Mesenchymal stem cell (in vitro differentiated cells and primary cell): Measurements from ENCODE around the gene DCUN1D3.
"Not testable (repeated sequence)": the region's sequence is repeated elsewhere in the genome, so short reads cannot be mapped to it uniquely, and the experiment has no call there.

Source experiments
- DNase-seq: peaks from one replicate; pipeline ENCODE4 v3.0.0-alpha.2; 2013
- H2AFZ ChIP-seq: one replicate; pipeline ENCODE4 v1.6.1; 2013; ENCODE audit warnings: low read depth, mild to moderate bottlenecking, control low read depth, inconsistent platforms, low read length, moderate library complexity
- H2AK5ac ChIP-seq: 2 replicates; pipeline ENCODE4 v1.6.1; 2013; ENCODE audit warnings: low read length, moderate library complexity, mild to moderate bottlenecking, inconsistent platforms; ENCODE audit not compliant: severe bottlenecking
- H2BK120ac ChIP-seq: one replicate; pipeline ENCODE4 v1.6.1; 2013; ENCODE audit warnings: low read depth, mild to moderate bottlenecking, inconsistent platforms, low read length, moderate library complexity
- H2BK12ac ChIP-seq, 2 experiments: one replicate each; pipeline ENCODE4 v1.6.1; 2013; ENCODE audit warnings: inconsistent platforms in 2 of 2, low read length in 2 of 2, mild to moderate bottlenecking in 2 of 2, moderate library complexity in 2 of 2, control low read depth in 1 of 2
- H2BK15ac ChIP-seq: one replicate; pipeline ENCODE4 v1.6.1; 2013; ENCODE audit warnings: mild to moderate bottlenecking, low read depth, inconsistent platforms; ENCODE audit not compliant: poor library complexity, severe bottlenecking
- H2BK5ac ChIP-seq: 2 replicates; pipeline ENCODE4 v1.6.1; 2013; ENCODE audit warnings: low read depth, mild to moderate bottlenecking, low read length, control low read depth, inconsistent platforms; ENCODE audit not compliant: poor library complexity, severe bottlenecking
- H3K14ac ChIP-seq, 2 experiments: one replicate each; pipeline ENCODE4 v1.6.1; 2013; ENCODE audit warnings: inconsistent platforms in 2 of 2, low read length in 2 of 2, control low read depth in 1 of 2, mild to moderate bottlenecking in 1 of 2, moderate library complexity in 1 of 2
- H3K18ac ChIP-seq, 2 experiments: one replicate each; pipeline ENCODE4 v1.6.1; 2013; ENCODE audit warnings: inconsistent platforms in 2 of 2, low read length in 2 of 2, control low read depth in 1 of 2, low read depth in 1 of 2, mild to moderate bottlenecking in 1 of 2
- H3K23ac ChIP-seq, 2 experiments: one replicate each; pipeline ENCODE4 v1.6.1; 2013; ENCODE audit warnings: inconsistent platforms in 2 of 2, low read length in 2 of 2, mild to moderate bottlenecking in 2 of 2, moderate library complexity in 2 of 2, control low read depth in 1 of 2
- H3K27ac ChIP-seq: 2 replicates; pipeline ENCODE4 v1.5.1; 2013; ENCODE audit warnings: mild to moderate bottlenecking, moderate library complexity, low read length, control low read depth, inconsistent platforms; ENCODE audit not compliant: poor library complexity, severe bottlenecking
- H3K27me3 ChIP-seq, 2 experiments: 2 replicates each; pipeline versions ENCODE4 v1.6.1 to v1.7.0; 2013; ENCODE audit warnings: low read length in 2 of 2, mild to moderate bottlenecking in 2 of 2, moderate library complexity in 2 of 2, control low read depth in 1 of 2, inconsistent platforms in 1 of 2; ENCODE audit not compliant: control insufficient read depth in 1 of 2, insufficient read depth in 1 of 2
- H3K36me3 ChIP-seq, 2 experiments: 2 replicates each; pipeline versions ENCODE4 v1.6.1 to v1.7.0; 2013; ENCODE audit warnings: low read length in 2 of 2, control low read depth in 1 of 2, inconsistent platforms in 1 of 2, low read depth in 1 of 2, mild to moderate bottlenecking in 1 of 2; ENCODE audit not compliant: insufficient read depth in 2 of 2, control insufficient read depth in 1 of 2
- H3K4ac ChIP-seq, 2 experiments: one replicate each; pipeline ENCODE4 v1.6.1; 2013; ENCODE audit warnings: inconsistent platforms in 2 of 2, low read length in 2 of 2, mild to moderate bottlenecking in 2 of 2, moderate library complexity in 2 of 2, control low read depth in 1 of 2, low read depth in 1 of 2
- H3K4me1 ChIP-seq: 2 replicates; pipeline ENCODE4 v1.6.1; 2013; ENCODE audit warnings: low read depth, low read length, control low read depth; ENCODE audit not compliant: control insufficient read depth, insufficient read depth
- H3K4me2 ChIP-seq: 2 replicates; pipeline ENCODE4 v1.6.1; 2013; ENCODE audit warnings: low read length, mild to moderate bottlenecking, inconsistent platforms; ENCODE audit not compliant: poor library complexity, severe bottlenecking
- H3K4me3 ChIP-seq, 2 experiments: 2 replicates each; pipeline versions ENCODE4 v1.5.1 to v1.7.0; 2013; ENCODE audit warnings: low read length in 2 of 2, mild to moderate bottlenecking in 2 of 2, control low read depth in 1 of 2, low read depth in 1 of 2; ENCODE audit not compliant: insufficient read depth in 1 of 2
- H3K79me1 ChIP-seq: replicated peaks from 2 replicates; pipeline ENCODE4 v1.6.1; 2013; ENCODE audit warnings: mild to moderate bottlenecking, control low read depth, low read length, inconsistent platforms; ENCODE audit not compliant: poor library complexity, severe bottlenecking
- H3K9ac ChIP-seq: 2 replicates; pipeline ENCODE4 v1.7.0; 2013; ENCODE audit warnings: mild to moderate bottlenecking, low read length, moderate library complexity
- H3K9me3 ChIP-seq: 2 replicates; pipeline ENCODE4 v1.7.0; 2013; ENCODE audit warnings: mild to moderate bottlenecking, low read length; ENCODE audit not compliant: control insufficient read depth
- H4K8ac ChIP-seq: one replicate; pipeline ENCODE4 v1.6.1; 2013; ENCODE audit warnings: inconsistent platforms, mild to moderate bottlenecking, low read length, moderate library complexity
- H4K91ac ChIP-seq: one replicate; pipeline ENCODE4 v1.6.1; 2013; ENCODE audit warnings: mild to moderate bottlenecking, low read length, inconsistent platforms
- WGBS: methylation state at CpG from one replicate; pipeline ENCODE4 v1.1.7; 2013; ENCODE audit warnings: mixed read lengths; 5-methylcytosine and 5-hydroxymethylcytosine counted together

DCUN1D3 gene

DNA sequence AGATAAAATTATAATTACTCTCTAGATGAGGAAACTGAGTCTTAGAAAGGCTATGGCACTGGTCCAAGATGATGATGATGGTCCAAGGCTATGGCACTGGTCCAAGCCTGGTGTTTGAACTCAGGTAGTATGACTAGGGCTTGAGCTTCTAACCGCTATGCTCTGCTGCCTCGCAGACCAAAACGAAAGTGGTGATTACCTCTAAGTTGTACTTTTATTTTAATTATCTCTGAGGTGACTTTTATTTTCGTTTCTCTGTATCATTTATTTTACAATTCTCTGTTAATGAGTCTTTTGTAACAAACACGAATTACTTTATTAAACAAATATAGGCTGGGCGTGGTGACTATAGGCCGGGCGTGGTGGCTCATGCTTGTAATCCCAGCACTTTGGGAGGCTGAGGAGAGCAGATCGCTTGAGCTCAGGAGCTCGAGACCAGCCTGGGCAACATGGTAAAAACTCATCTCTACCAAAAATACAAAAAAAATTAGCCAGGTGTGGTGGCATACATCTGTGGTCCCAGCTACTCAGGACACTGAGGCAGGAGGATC lies 88.2 kb downstream of the DCUN1D3 start:
- no peak overlapping the region for H2BK15ac ChIP-seq
- 97% methylated on average over 7 of the region's 10 CpGs for WGBS
- no peak overlapping the region for H2BK5ac ChIP-seq

DNA sequence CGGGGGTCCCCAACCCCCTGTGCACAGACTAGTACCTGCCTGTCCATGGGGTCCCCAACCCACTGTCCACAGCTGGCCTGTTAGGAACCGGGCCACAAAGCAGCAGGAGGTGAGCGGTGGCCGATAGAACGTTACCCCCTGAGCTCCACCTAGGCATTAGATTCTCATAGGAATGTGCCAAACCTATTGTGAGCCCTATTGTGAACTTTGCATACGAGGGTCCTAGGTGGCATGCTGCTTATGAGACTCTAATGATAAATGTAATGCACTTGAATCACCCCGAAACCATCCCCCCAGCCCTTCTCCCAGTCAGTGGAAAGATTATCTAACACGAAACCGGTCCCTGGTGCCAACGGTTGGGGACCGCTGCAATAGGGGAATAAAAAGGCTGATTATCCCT lies 92.3 kb downstream of the DCUN1D3 start:
- Histone ChIP-seq H2BK120ac (no peak overlapping the region), H3K27ac (no peak overlapping the region), H3K27me3 (no peaks in the 10 kb centered on the region), H3K18ac (no peak overlapping the region), H2BK12ac (no peak overlapping the region), H3K4ac (no peak overlapping the region), H2AFZ (no peak overlapping the region), H3K36me3 (no peaks in the 10 kb centered on the region), H3K4me3 (peak overlapping the region in 1 of 2 experiments; percentile 99), H3K23ac (no peak overlapping the region), H4K8ac (peak overlapping the region; percentile 4), H2AK5ac (no peak overlapping the region), H3K79me1 (peaks cover 8% of the 10 kb centered on the region), H4K91ac (no peak overlapping the region), H3K4me1 (peaks cover 3% of the 10 kb centered on the region), H3K14ac (no peak overlapping the region), H3K9ac (peak overlapping the region; percentile 93), H3K4me2 (no peak overlapping the region), H3K9me3 (no peaks in the 10 kb centered on the region), H2BK15ac (no peak overlapping the region), H2BK5ac (no peak overlapping the region)
- WGBS, result over 99% methylated on average over 9 of the region's 11 CpGs
- DNase-seq, result no peak

More for the DNA sequence above, 88.2 kb downstream of the DCUN1D3 start:
- Histone ChIP-seq H3K4me2 (no peak overlapping the region), H3K4me1 (peaks cover 3% of the 10 kb centered on the region), H2BK12ac (no peak overlapping the region), H3K9ac (no peak overlapping the region), H3K27ac (no peak overlapping the region), H3K4ac (no peak overlapping the region), H4K8ac (no peak overlapping the region), H3K23ac (no peak overlapping the region), H3K9me3 (no peaks in the 10 kb centered on the region), H3K4me3 (no peak overlapping the region), H2AK5ac (no peak overlapping the region), H3K36me3 (peaks cover 3 to 25% of the 10 kb centered on the region in 2 experiments), H2AFZ (no peak overlapping the region), H3K14ac (no peak overlapping the region), H3K18ac (no peak overlapping the region), H4K91ac (no peak overlapping the region), H3K79me1 (peaks cover 8% of the 10 kb centered on the region), H2BK120ac (no peak overlapping the region), H3K27me3 (no peaks in the 10 kb centered on the region)
- no peak for DNase-seq

DNA sequence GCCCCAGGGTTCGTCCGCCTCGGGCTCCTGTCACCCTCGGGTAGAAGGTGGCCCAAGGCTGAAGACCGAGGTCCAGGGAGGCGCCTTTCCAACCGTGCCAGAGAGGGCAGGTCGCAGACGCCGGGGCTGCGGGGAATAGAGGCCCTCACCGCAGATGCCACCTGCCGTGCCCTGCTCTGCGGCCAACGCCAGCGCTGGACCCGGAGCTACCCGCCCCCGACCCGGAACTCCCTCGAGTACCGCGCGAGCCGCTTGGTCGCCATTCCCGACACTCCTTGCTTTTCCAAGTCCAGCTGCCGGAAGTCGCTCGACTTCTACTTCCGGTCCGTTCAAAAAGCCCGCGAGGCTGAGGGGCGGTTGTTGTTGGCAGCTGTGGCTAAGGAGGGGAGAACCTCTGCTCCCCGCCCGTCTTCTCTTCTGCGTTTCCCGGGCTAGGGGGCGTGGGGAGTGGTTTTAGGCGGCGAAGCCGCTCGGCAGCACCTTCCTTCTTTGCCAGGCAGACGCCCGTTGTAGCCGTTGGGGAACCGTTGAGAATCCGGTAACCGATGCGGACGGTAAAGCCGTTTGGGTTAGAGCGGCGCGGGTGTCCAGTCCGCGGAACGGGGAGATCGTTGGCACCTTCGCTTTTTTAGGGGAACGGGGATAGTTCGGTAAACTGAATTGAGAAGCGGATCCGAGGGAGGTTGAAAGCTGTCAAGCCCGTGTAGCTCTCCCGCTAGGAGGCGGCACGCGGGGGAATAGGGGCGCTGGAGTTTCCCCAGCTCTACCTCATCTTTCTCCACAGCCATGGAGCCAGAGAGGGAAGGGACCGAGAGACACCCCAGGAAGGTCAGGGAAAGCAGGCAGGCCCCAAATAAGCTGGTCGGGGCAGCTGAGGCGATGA lies 93.7 kb downstream of the DCUN1D3 start, which contains the start of the genes ERI2 and REXO5:
ERI2 (minus strand) TSS at position 305 of the 883 bp plus-strand sequence; CDS start at position 263, 42 bp downstream.
REXO5 (plus strand) TSS at position 360 of the 883 bp plus-strand sequence; CDS start at position 787, 427 bp downstream.
- DNase-seq, result peak; percentile 98
- H2AFZ ChIP-seq, result peak within 1 kb of the TSS; percentile 99
- peak within 1 kb of the TSS; percentile 91 to 99 for H3K4me3 ChIP-seq
- H3K9me3 ChIP-seq, result no peaks in the 10 kb centered on the region
- peak within 1 kb of the TSS in 1 of 2 experiments; percentile 50 for H3K14ac ChIP-seq
- no peak within 1 kb of the TSS for H2BK5ac ChIP-seq
- H3K4ac ChIP-seq, result peak within 1 kb of the TSS; percentile 79 to 89
- peak within 1 kb of the TSS; percentile 80 to 97 for H3K18ac ChIP-seq
- H3K27ac ChIP-seq, result peak within 1 kb of the TSS; percentile 76
- under 1% methylated on average over 61 of the region's 74 CpGs for WGBS
- no peaks in the 10 kb centered on the region for H3K36me3 ChIP-seq
- H3K27me3 ChIP-seq, result no peaks in the 10 kb centered on the region
- H4K91ac ChIP-seq, result peak within 1 kb of the TSS; percentile 91
- H4K8ac ChIP-seq, result peak within 1 kb of the TSS; percentile 97
- H3K9ac ChIP-seq, result peak within 1 kb of the TSS; percentile 93
- H2BK12ac ChIP-seq, result no peak within 1 kb of the TSS
- H3K4me2 ChIP-seq, result peak within 1 kb of the TSS; percentile 70
- H2BK15ac ChIP-seq, result peak within 1 kb of the TSS; percentile 94
- peak within 1 kb of the TSS in 1 of 2 experiments; percentile 74 for H3K23ac ChIP-seq
- peaks cover 3% of the 10 kb centered on the region for H3K4me1 ChIP-seq
- H2BK120ac ChIP-seq, result no peak within 1 kb of the TSS
- H3K79me1 ChIP-seq, result peaks cover 8% of the 10 kb centered on the region
- no peak within 1 kb of the TSS for H2AK5ac ChIP-seq

DNA sequence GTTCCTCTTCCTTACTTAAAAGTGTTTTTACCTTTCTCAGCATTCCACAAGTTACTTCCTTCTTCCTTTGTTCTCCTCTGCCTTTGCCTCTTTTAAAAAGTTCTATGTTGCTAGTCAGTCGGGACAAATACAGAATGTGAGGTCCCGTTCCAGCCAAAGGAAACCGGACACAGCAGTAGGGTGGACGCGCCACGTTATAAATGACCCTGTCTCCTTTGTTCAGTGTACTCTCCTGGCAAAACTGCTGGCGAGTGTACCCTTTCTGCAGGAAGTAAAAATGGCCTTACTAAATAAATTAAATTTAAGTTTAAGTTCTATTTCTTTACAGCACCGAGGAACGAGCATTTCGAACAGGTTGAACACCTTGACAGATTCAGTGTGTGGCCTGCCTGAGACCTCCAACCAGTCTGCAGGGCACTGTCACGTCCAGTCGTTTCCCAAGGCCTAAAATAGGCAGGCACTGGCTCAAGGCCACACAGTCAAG lies 94.4 kb downstream of the DCUN1D3 start:
- H2BK5ac ChIP-seq, H3K27me3 ChIP-seq, H2BK120ac ChIP-seq, H3K4me1 ChIP-seq, H3K9me3 ChIP-seq, H2BK12ac ChIP-seq, H3K36me3 ChIP-seq, H2AK5ac ChIP-seq, H3K79me1 ChIP-seq, H2BK15ac ChIP-seq, H3K23ac ChIP-seq, DNase-seq: not testable (repeated sequence)
- Histone ChIP-seq H3K4ac (peak overlapping the region; percentile 79 to 89), H3K27ac (peak overlapping the region; percentile 48), H2AFZ (peak overlapping the region; percentile 99), H3K4me3 (peak overlapping the region; percentile 91 to 99), H4K8ac (peak overlapping the region; percentile 97), H3K9ac (peak overlapping the region; percentile 93), H3K4me2 (peak overlapping the region; percentile 70), H3K14ac (peak overlapping the region in 1 of 2 experiments; percentile 50), H4K91ac (peak overlapping the region; percentile 91), H3K18ac (peak overlapping the region; percentile 80 to 97)
- WGBS, result 34% methylated on average over 11 of the region's 12 CpGs
